ENCODE data around the gene DDN. TPM values are rescaled to one million over a fixed set of nuclear protein-coding genes. Genes with fewer than 3 reads are reported as not detected.

The DDN gene
- total and polyA plus RNA-seq, 10 of the 15 experiments (the other 5 are each of a cell fraction or from before 2014, with no cell fraction given), result 0.10 to 13.4 (median 3.7) TPM

DNA sequence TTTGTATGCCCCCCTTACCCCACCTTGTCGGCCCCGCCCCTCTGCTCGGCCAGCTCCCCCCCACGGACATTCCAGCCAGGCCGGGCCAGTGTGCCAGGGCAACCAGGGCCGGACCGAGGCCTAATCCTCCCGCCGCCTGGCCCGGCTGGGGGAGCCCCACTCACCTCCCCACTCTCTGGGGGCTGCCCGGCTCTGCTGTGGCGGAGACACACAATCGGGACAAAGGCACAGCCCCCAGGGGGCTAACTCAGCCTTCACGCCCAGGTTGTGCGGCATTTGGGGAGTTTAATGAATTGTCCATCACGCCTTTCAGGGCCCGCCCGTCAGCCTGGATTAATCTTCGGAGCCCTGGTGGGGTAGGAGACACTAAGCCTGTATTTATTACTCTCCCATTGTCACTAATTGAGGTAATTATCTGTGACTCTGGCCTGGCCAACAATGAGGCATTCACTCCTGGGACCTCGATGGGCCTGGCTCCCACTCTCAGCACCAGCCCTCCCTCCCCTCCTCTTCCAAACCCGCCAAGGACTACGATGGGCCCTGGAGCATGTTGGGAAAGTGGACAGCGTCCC lies 12.4 kb downstream of the DDN start:
- H3K36me3 ChIP-seq (ENCODE audit: control insufficient read depth in 2 of 2, insufficient read depth in 2 of 2, low read length in 1 of 2), result no peaks in the 10 kb centered on the region
- DNase-seq (ENCODE audit: low read depth, low spot score), result no peak
- no TSS peak for BruUV-seq (replicated peaks)
- H2AFZ ChIP-seq (ENCODE audit: control insufficient read depth, low read depth, low read length), result no peak overlapping the region
- ChIA-PET POLR2A (no interaction called here), RAD21 (ENCODE audit: unreplicated experiment) (interaction anchor here (3.3 kb wide), 1 partner anchor 63 kb away, joined by 35 read pairs; the partner anchor contains the start of gene FKBP11), CTCF (interaction anchor here (1.6 to 6.8 kb wide), 7 partner anchors 9 to 134 kb away, joined by 4 to 93 read pairs (median 59); partner anchors contain the start of genes DDN, DDX23, FKBP11 and WNT1), SMC1A (ENCODE audit: uncharacterized antibody, unreplicated experiment) (no interaction called here)
- H3K4me1 ChIP-seq (ENCODE audit: control insufficient read depth, insufficient read depth, low read length), result peaks cover 8% of the 10 kb centered on the region
- no peak for FAIRE-seq
- in situ Hi-C loops (cut with MboI) (no loop called here), intact Hi-C loops (cut with micrococcal nuclease; ENCODE audit: unreplicated experiment) (no loop called here)
- 27% methylated on average over 23 of the region's 23 CpGs for WGBS (ENCODE audit: insufficient coverage, insufficient replicate concordance, low lambda C conversion rate, missing lambda C conversion rate)
- H3K9ac ChIP-seq (ENCODE audit: control insufficient read depth, insufficient read depth, low read length), result no peak overlapping the region
- H4K20me1 ChIP-seq (ENCODE audit: control insufficient read depth, insufficient read depth), result no peaks in the 10 kb centered on the region
- H3K27me3 ChIP-seq (replicated peaks in 1 of 2; ENCODE audit: control insufficient read depth in 2 of 2, insufficient read depth in 2 of 2, low read length in 1 of 2), result peaks cover 5 to 17% of the 10 kb centered on the region in 2 experiments; a peak in 3 of 4 replicates
- TF ChIP-seq POLR2A (IDR thresholded peaks at IDR 0.05; ENCODE audit: low read depth, low read length) (no peak), NRF1 (conservative IDR thresholded peaks at IDR 0.05; ENCODE audit: low read depth, low read length) (no peak), HDAC6 (IDR thresholded peaks at IDR 0.05; ENCODE audit: unreplicated experiment) (no peak), TCF12 (IDR thresholded peaks at IDR 0.05; ENCODE audit: low read depth, low read length) (no peak)
- H3K79me2 ChIP-seq (ENCODE audit: control insufficient read depth, insufficient read depth, low read length), result no peaks in the 10 kb centered on the region
- ATAC-seq, result no peak
- H3K9me3 ChIP-seq (replicated peaks; ENCODE audit: control insufficient read depth, insufficient read depth, low read length), result no peaks in the 10 kb centered on the region
- no peak overlapping the region for H3K4me3 ChIP-seq
- no peak overlapping the region for H3K27ac ChIP-seq (ENCODE audit: control insufficient read depth, insufficient read depth)
- no peak overlapping the region for H3K4me2 ChIP-seq (ENCODE audit: control insufficient read depth, insufficient read depth)

- Histone ChIP-seq H3K79me2 (ENCODE audit: control insufficient read depth, insufficient read depth, low read length) (no peaks in the 10 kb centered on the region), H3K27ac (ENCODE audit: control insufficient read depth, insufficient read depth) (no peak overlapping the region), H3K27me3 (replicated peaks in 1 of 2; ENCODE audit: control insufficient read depth in 2 of 2, insufficient read depth in 2 of 2, low read length in 1 of 2) (peaks cover 14 to 25% of the 10 kb centered on the region in 2 experiments), H4K20me1 (ENCODE audit: control insufficient read depth, insufficient read depth) (no peaks in the 10 kb centered on the region; the same call in 1 of the 2 replicates), H3K9ac (ENCODE audit: control insufficient read depth, insufficient read depth, low read length) (no peak overlapping the region), H3K9me3 (replicated peaks; ENCODE audit: control insufficient read depth, insufficient read depth, low read length) (no peaks in the 10 kb centered on the region), H3K4me2 (ENCODE audit: control insufficient read depth, insufficient read depth) (no peak overlapping the region), H3K4me3 (no peak overlapping the region), H3K4me1 (ENCODE audit: control insufficient read depth, insufficient read depth, low read length) (peaks cover 5% of the 10 kb centered on the region), H2AFZ (ENCODE audit: control insufficient read depth, low read depth, low read length) (no peak overlapping the region), H3K36me3 (ENCODE audit: control insufficient read depth in 2 of 2, insufficient read depth in 2 of 2, low read length in 1 of 2) (no peaks in the 10 kb centered on the region)
- intact Hi-C loops (cut with micrococcal nuclease; ENCODE audit: unreplicated experiment) (no loop called here), in situ Hi-C loops (cut with MboI) (no loop called here)
- ChIA-PET CTCF (interaction anchor here (0.9 to 6.8 kb wide), 7 partner anchors 8 to 133 kb away, joined by 3 to 93 read pairs (median 27); partner anchors contain the start of genes DDX23, FKBP11, WNT1 and WNT10B), SMC1A (ENCODE audit: uncharacterized antibody, unreplicated experiment) (interaction anchor here (1.1 kb wide), 1 partner anchor 11 kb away, joined by 3 read pairs; no protein-coding TSS in a partner anchor), POLR2A (interaction anchor here (0.6 kb wide), 1 partner anchor 14 kb away, joined by 3 read pairs; the partner anchor contains the start of gene WNT10B), RAD21 (ENCODE audit: unreplicated experiment) (interaction anchor here (0.6 to 3.3 kb wide), 2 partner anchors 62 to 133 kb away, joined by 3 to 35 read pairs; partner anchors contain the start of gene FKBP11)
- DNase-seq (ENCODE audit: low read depth, low spot score) (no peak), FAIRE-seq (no peak), ATAC-seq (no peak)
- no TSS peak for BruUV-seq (replicated peaks)
- whole genome bisulfite sequencing (ENCODE audit: insufficient coverage, insufficient replicate concordance, low lambda C conversion rate, missing lambda C conversion rate), result 46% methylated on average over 2 of the region's 2 CpGs
- TF ChIP-seq CEBPB (IDR thresholded peaks at IDR 0.05; ENCODE audit: borderline replicate concordance in 1 of 2, low read depth in 2 of 2, low read length in 2 of 2), result no peak
- no peak for TF ChIP-seq YBX1 (IDR thresholded peaks at IDR 0.05)
- no peak for TF ChIP-seq NRF1 (conservative IDR thresholded peaks at IDR 0.05; ENCODE audit: low read depth, low read length)
- no peak for TF ChIP-seq STAT3 (IDR thresholded peaks at IDR 0.05; ENCODE audit: low read depth, low read length)
- TF ChIP-seq NFYB (IDR thresholded peaks at IDR 0.05; ENCODE audit: insufficient read depth, low read depth, low read length), result no peak
- TF ChIP-seq FOS (IDR thresholded peaks at IDR 0.05; ENCODE audit: borderline replicate concordance, extremely low read depth, insufficient read length), result no peak
- no peak for TF ChIP-seq NR2C2 (IDR thresholded peaks at IDR 0.05; ENCODE audit: borderline replicate concordance, control insufficient read depth, insufficient read length, low read depth)
- no peak for TF ChIP-seq TCF12 (IDR thresholded peaks at IDR 0.05; ENCODE audit: low read depth, low read length)
- TF ChIP-seq ZNF207 (IDR thresholded peaks at IDR 0.05; ENCODE audit: borderline replicate concordance), result no peak
- TF ChIP-seq MEF2B (IDR thresholded peaks at IDR 0.05; ENCODE audit: partially characterized antibody, poor library complexity, severe bottlenecking), result no peak
- TF ChIP-seq ZBTB33 (IDR thresholded peaks at IDR 0.05), result no peak
- TF ChIP-seq RUNX3 (IDR thresholded peaks at IDR 0.05; ENCODE audit: low read length), result no peak
- TF ChIP-seq SMARCA5 (IDR thresholded peaks at IDR 0.05), result no peak
- TF ChIP-seq IKZF1 (conservative IDR thresholded peaks at IDR 0.05), result no peak
Observed at GRCh38 chr12:48985901-48986300, 13.3 kb downstream of the DDN start.

Measured in GM12878 (cell line).